K562 (cell line): ENCODE data around the gene RCE1. TPM values are rescaled to one million over a fixed set of nuclear protein-coding genes. Genes with fewer than 3 reads are reported as not detected.

Experiments used
- NFE2 ChIP-seq: IDR thresholded peaks from 2 replicates; pipeline ENCODE4 v1.6.1; 2014; ENCODE audit warnings: antibody characterized with exemption, low read depth
- PTTG1 ChIP-seq: fragments of 450-650 bp; IDR thresholded peaks from 2 replicates; pipeline ENCODE4 v1.6.1; 2016; ENCODE audit warnings: low read depth, mild to moderate bottlenecking, missing genetic modification characterization, missing compliant biosample characterization
- ZBTB8A ChIP-seq: fragments of 450-650 bp; IDR thresholded peaks from 2 replicates; pipeline ENCODE4 v1.6.1; 2018; ENCODE audit warnings: mild to moderate bottlenecking, moderate library complexity; ENCODE audit not compliant: partially characterized antibody
- ZFP30 ChIP-seq: fragments of 250-450 bp; sonication (Bioruptor Pico); IDR thresholded peaks from 2 replicates; pipeline ENCODE4 v1.8.0; 2022; ENCODE audit warnings: moderate library complexity, mild to moderate bottlenecking, inconsistent platforms, borderline replicate concordance
- ZNF12 ChIP-seq: sonication (generic); formaldehyde crosslinking; IDR thresholded peaks from 2 replicates; pipeline ENCODE4 v1.4.0; 2020; ENCODE audit warnings: mild to moderate bottlenecking, missing genetic modification reagents
- ZNF316 ChIP-seq: fragments of 450-650 bp; IDR thresholded peaks from 2 replicates; pipeline ENCODE4 v1.6.1; 2016
- polyA plus RNA-seq, 8 experiments: library from polyadenylated mRNA; depleted of rRNA in 4 of 8; stranded (reverse) in 5 of 8; unstranded in 3 of 8; fragments of >200 nt; fragmentation: Nextera tagmentation in 2 of 8; fragmentation: Illumina TruSeq in 1 of 8; extraction: Ambion mirVana in 2 of 8; extraction: Trizol in 1 of 8; gene quantifications; 2 replicates each; pipeline versions ENCODE4 v1.2.1 to v1.2.3, GENCODE V29; 2011 to 2014; ENCODE audit warnings: inconsistent platforms in 1 of 8, missing spikeins in 1 of 8
- total RNA-seq, 7 experiments: library from RNA; depleted of rRNA in 6 of 7; stranded (reverse); fragments of >200 nt in 6 of 7; fragmentation: Illumina TruSeq in 2 of 7; extraction: Trizol in 2 of 7; gene quantifications; 2 replicates each; pipeline versions ENCODE4 v1.2.1 to v1.2.3, GENCODE V29; 2011 to 2021; ENCODE audit warnings: low replicate concordance in 1 of 7
- TF ChIP-seq, protein P1 (sequence below): fragments of 200-600 bp; sonication (generic); IDR thresholded peaks from one replicate; pipeline ENCODE4 v1.6.1; 2012; ENCODE audit warnings: mild to moderate bottlenecking, low read depth, low read length, inconsistent platforms
- TF ChIP-seq, protein P2 (sequence below): sonication (generic); formaldehyde crosslinking; IDR thresholded peaks from 2 replicates; pipeline ENCODE4 v1.8.0; 2022; ENCODE audit warnings: mild to moderate bottlenecking, missing genetic modification reagents
- TF ChIP-seq, protein P3 (sequence below): sonication (generic); formaldehyde crosslinking; IDR thresholded peaks from 2 replicates; pipeline ENCODE4 v1.9.0; 2022; ENCODE audit warnings: mild to moderate bottlenecking, missing genetic modification reagents
- TF ChIP-seq, protein P4 (sequence below): fragments of 450-650 bp; IDR thresholded peaks from 2 replicates; pipeline ENCODE4 v1.7.0; 2016; ENCODE audit warnings: borderline replicate concordance
- TF ChIP-seq, protein P5 (sequence below): fragments of 450-650 bp; formaldehyde crosslinking; IDR thresholded peaks from 2 replicates; pipeline ENCODE4 v1.4.0; 2022; ENCODE audit warnings: missing genetic modification characterization

RCE1 gene
- total and polyA plus RNA-seq, 9 of the 15 experiments (the other 6 are each of a cell fraction or from before 2014, with no cell fraction given), result 0.75 to 41.5 (median 15.1) TPM

DNA sequence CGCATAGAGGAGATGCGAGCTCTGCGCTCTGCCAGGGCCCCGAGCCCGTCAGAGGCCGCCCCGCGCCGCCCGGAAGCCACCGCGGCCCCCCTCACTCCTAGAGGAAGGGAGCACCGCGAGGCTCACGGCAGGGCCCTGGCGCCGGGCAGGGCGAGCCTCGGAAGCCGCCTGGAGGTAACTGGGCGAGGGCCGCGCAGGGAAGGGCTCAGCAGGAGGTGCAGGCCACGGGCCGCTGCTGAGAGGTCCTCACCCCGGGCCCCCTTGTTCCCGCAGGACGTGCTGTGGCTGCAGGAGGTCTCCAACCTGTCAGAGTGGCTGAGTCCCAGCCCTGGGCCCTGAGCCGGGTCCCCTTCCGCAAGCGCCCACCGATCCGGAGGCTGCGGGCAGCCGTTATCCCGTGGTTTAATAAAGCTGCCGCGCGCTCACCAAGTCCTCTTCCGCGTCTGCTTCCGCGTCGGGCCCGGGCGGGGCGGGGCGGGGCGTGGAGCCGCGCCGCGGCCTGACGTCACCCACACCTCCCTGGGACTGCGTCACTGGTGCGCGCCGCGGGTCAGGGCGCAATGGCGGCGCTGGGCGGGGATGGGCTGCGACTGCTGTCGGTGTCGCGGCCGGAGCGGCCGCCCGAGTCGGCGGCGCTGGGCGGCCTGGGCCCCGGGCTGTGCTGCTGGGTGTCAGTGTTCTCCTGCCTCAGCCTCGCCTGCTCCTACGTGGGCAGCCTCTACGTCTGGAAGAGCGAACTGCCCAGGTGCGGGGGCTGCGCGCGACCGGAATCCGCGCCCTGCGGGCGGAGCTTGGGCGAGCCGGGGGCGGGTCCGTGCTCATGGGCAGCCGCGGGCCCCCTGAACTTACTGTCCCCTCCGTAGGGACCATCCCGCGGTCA, at the start of gene RCE1 (continued):
- TF ChIP-seq, protein P1, sequence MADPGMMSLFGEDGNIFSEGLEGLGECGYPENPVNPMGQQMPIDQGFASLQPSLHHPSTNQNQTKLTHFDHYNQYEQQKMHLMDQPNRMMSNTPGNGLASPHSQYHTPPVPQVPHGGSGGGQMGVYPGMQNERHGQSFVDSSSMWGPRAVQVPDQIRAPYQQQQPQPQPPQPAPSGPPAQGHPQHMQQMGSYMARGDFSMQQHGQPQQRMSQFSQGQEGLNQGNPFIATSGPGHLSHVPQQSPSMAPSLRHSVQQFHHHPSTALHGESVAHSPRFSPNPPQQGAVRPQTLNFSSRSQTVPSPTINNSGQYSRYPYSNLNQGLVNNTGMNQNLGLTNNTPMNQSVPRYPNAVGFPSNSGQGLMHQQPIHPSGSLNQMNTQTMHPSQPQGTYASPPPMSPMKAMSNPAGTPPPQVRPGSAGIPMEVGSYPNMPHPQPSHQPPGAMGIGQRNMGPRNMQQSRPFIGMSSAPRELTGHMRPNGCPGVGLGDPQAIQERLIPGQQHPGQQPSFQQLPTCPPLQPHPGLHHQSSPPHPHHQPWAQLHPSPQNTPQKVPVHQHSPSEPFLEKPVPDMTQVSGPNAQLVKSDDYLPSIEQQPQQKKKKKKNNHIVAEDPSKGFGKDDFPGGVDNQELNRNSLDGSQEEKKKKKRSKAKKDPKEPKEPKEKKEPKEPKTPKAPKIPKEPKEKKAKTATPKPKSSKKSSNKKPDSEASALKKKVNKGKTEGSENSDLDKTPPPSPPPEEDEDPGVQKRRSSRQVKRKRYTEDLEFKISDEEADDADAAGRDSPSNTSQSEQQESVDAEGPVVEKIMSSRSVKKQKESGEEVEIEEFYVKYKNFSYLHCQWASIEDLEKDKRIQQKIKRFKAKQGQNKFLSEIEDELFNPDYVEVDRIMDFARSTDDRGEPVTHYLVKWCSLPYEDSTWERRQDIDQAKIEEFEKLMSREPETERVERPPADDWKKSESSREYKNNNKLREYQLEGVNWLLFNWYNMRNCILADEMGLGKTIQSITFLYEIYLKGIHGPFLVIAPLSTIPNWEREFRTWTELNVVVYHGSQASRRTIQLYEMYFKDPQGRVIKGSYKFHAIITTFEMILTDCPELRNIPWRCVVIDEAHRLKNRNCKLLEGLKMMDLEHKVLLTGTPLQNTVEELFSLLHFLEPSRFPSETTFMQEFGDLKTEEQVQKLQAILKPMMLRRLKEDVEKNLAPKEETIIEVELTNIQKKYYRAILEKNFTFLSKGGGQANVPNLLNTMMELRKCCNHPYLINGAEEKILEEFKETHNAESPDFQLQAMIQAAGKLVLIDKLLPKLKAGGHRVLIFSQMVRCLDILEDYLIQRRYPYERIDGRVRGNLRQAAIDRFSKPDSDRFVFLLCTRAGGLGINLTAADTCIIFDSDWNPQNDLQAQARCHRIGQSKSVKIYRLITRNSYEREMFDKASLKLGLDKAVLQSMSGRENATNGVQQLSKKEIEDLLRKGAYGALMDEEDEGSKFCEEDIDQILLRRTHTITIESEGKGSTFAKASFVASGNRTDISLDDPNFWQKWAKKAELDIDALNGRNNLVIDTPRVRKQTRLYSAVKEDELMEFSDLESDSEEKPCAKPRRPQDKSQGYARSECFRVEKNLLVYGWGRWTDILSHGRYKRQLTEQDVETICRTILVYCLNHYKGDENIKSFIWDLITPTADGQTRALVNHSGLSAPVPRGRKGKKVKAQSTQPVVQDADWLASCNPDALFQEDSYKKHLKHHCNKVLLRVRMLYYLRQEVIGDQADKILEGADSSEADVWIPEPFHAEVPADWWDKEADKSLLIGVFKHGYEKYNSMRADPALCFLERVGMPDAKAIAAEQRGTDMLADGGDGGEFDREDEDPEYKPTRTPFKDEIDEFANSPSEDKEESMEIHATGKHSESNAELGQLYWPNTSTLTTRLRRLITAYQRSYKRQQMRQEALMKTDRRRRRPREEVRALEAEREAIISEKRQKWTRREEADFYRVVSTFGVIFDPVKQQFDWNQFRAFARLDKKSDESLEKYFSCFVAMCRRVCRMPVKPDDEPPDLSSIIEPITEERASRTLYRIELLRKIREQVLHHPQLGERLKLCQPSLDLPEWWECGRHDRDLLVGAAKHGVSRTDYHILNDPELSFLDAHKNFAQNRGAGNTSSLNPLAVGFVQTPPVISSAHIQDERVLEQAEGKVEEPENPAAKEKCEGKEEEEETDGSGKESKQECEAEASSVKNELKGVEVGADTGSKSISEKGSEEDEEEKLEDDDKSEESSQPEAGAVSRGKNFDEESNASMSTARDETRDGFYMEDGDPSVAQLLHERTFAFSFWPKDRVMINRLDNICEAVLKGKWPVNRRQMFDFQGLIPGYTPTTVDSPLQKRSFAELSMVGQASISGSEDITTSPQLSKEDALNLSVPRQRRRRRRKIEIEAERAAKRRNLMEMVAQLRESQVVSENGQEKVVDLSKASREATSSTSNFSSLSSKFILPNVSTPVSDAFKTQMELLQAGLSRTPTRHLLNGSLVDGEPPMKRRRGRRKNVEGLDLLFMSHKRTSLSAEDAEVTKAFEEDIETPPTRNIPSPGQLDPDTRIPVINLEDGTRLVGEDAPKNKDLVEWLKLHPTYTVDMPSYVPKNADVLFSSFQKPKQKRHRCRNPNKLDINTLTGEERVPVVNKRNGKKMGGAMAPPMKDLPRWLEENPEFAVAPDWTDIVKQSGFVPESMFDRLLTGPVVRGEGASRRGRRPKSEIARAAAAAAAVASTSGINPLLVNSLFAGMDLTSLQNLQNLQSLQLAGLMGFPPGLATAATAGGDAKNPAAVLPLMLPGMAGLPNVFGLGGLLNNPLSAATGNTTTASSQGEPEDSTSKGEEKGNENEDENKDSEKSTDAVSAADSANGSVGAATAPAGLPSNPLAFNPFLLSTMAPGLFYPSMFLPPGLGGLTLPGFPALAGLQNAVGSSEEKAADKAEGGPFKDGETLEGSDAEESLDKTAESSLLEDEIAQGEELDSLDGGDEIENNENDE, result no peak
- TF ChIP-seq ZBTB8A (no peak), ZFP30 (no peak), PTTG1 (tag) (no peak), ZNF12 (CRISPR knock-in tag) (peak; percentile 86), NFE2 (no peak), ZNF316 (no peak)
- TF ChIP-seq, protein P2, sequence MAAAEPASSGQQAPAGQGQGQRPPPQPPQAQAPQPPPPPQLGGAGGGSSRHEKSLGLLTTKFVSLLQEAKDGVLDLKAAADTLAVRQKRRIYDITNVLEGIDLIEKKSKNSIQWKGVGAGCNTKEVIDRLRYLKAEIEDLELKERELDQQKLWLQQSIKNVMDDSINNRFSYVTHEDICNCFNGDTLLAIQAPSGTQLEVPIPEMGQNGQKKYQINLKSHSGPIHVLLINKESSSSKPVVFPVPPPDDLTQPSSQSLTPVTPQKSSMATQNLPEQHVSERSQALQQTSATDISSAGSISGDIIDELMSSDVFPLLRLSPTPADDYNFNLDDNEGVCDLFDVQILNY (CRISPR knock-in tag), result no peak
- TF ChIP-seq, protein P3, sequence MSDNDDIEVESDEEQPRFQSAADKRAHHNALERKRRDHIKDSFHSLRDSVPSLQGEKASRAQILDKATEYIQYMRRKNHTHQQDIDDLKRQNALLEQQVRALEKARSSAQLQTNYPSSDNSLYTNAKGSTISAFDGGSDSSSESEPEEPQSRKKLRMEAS (CRISPR knock-in tag), result peak; percentile 62; the same call in 1 of the 2 replicates
- TF ChIP-seq, protein P4, sequence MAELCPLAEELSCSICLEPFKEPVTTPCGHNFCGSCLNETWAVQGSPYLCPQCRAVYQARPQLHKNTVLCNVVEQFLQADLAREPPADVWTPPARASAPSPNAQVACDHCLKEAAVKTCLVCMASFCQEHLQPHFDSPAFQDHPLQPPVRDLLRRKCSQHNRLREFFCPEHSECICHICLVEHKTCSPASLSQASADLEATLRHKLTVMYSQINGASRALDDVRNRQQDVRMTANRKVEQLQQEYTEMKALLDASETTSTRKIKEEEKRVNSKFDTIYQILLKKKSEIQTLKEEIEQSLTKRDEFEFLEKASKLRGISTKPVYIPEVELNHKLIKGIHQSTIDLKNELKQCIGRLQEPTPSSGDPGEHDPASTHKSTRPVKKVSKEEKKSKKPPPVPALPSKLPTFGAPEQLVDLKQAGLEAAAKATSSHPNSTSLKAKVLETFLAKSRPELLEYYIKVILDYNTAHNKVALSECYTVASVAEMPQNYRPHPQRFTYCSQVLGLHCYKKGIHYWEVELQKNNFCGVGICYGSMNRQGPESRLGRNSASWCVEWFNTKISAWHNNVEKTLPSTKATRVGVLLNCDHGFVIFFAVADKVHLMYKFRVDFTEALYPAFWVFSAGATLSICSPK, result no peak
- TF ChIP-seq, protein P5, sequence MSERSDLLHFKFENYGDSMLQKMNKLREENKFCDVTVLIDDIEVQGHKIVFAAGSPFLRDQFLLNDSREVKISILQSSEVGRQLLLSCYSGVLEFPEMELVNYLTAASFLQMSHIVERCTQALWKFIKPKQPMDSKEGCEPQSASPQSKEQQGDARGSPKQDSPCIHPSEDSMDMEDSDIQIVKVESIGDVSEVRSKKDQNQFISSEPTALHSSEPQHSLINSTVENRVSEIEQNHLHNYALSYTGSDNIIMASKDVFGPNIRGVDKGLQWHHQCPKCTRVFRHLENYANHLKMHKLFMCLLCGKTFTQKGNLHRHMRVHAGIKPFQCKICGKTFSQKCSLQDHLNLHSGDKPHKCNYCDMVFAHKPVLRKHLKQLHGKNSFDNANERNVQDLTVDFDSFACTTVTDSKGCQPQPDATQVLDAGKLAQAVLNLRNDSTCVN, result 0 out of 2 replicates have a peak, but pooled peaks have one; percentile 84
